ENCODE results near the gene TULP3.

DNA sequence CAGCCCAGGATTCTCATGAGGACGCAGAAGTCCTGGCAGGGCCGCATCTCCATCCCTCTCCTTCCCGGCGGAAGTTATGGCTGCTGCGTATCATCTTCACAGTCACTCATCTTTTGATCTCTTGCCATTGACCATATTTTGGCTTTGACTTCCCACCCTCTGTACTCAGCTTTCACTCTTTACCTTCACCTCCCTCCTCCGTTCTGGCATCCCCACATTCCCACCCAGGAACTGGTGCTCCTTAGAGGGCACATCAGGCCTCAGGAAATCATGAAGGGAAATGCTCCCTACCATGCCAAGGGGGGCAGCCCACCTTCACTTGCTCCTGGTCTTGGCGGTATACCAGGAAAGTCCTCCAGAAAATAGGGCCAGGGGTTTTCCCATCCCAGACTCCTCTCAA, 35.1 kb upstream of the TULP3 start:
- TF ChIP-seq POLR2A (IDR thresholded peaks at IDR 0.05; ENCODE audit: low read depth, low read length) (no peak), POLR2AphosphoS5 (IDR thresholded peaks at IDR 0.05; ENCODE audit: low read depth, low read length) (no peak), TAF1 (IDR thresholded peaks at IDR 0.05; ENCODE audit: borderline replicate concordance, low read depth, low read length) (no peak)
